Skeletal muscle cell (primary cell): ENCODE measurements around the gene SLC9A9.
"Not testable (repeated sequence)": the region's sequence is repeated elsewhere in the genome, so short reads cannot be mapped to it uniquely, and the experiment has no call there.

ENCODE experiments used
- DNase-seq: peaks from one replicate; pipeline ENCODE4 v3.0.0-alpha.2; 2010; ENCODE audit warnings: low read depth
- H3K4me3 ChIP-seq: 2 replicates; pipeline ENCODE4 v1.5.1; 2011; ENCODE audit warnings: low read depth, mild to moderate bottlenecking, control low read depth, low read length, moderate library complexity

The SLC9A9 gene

GRCh38 chr3:143847787-143848631, at the start of gene SLC9A9:
Gene SLC9A9 (minus strand): TSS chr3:143848468. CDS start chr3:143848322, 146 bp downstream.
- peak; percentile 48 for DNase-seq
- H3K4me3 ChIP-seq, result peak within 1 kb of the TSS; percentile 67

- no peak for DNase-seq
- H3K4me3 ChIP-seq, result no peak overlapping the region
These were observed 49.5 kb upstream of the SLC9A9 start for GRCh38 chr3:143897576-143898295.

GRCh38 chr3:143896486-143896885, 48.2 kb upstream of the SLC9A9 start:
- no peak for DNase-seq
- H3K4me3 ChIP-seq, result no peak overlapping the region

GRCh38 chr3:143895805-143896204, 47.5 kb upstream of the SLC9A9 start:
- H3K4me3 ChIP-seq, result no peak overlapping the region
- DNase-seq, result no peak

GRCh38 chr3:143888846-143889245, 40.6 kb upstream of the SLC9A9 start:
- no peak for DNase-seq
- H3K4me3 ChIP-seq, result no peak overlapping the region

GRCh38 chr3:143888166-143888565, 39.9 kb upstream of the SLC9A9 start:
- DNase-seq, result no peak
- no peak overlapping the region for H3K4me3 ChIP-seq

GRCh38 chr3:143885780-143886427, 37.6 kb upstream of the SLC9A9 start:
- DNase-seq, result no peak
- H3K4me3 ChIP-seq, result no peak overlapping the region

GRCh38 chr3:143884861-143885260, 36.6 kb upstream of the SLC9A9 start:
- DNase-seq, result no peak
- no peak overlapping the region for H3K4me3 ChIP-seq

- no peak for DNase-seq
- H3K4me3 ChIP-seq, result no peak overlapping the region
These were observed 34.9 kb upstream of the SLC9A9 start for GRCh38 chr3:143883151-143883550.

GRCh38 chr3:143881095-143881494, 32.8 kb upstream of the SLC9A9 start:
- no peak overlapping the region for H3K4me3 ChIP-seq
- no peak for DNase-seq

GRCh38 chr3:143875546-143875945, 27.3 kb upstream of the SLC9A9 start:
- no peak overlapping the region for H3K4me3 ChIP-seq
- no peak for DNase-seq

- DNase-seq, H3K4me3 ChIP-seq: not testable (repeated sequence)
These were observed 25.3 kb upstream of the SLC9A9 start for GRCh38 chr3:143873553-143873952.

- peak; percentile 41 for DNase-seq
- no peak overlapping the region for H3K4me3 ChIP-seq
These were observed 17.0 kb upstream of the SLC9A9 start for GRCh38 chr3:143865302-143865701.

GRCh38 chr3:143859465-143860203, 11.4 kb upstream of the SLC9A9 start:
- no peak for DNase-seq
- no peak overlapping the region for H3K4me3 ChIP-seq

- no peak for DNase-seq
- H3K4me3 ChIP-seq, result no peak overlapping the region
These were observed 8.1 kb upstream of the SLC9A9 start for GRCh38 chr3:143856252-143856970.

- no peak for DNase-seq
- no peak overlapping the region for H3K4me3 ChIP-seq
These were observed 6.9 kb upstream of the SLC9A9 start for GRCh38 chr3:143855183-143855582.

- H3K4me3 ChIP-seq, result no peak overlapping the region
- DNase-seq, result no peak
These were observed 3.2 kb upstream of the SLC9A9 start for GRCh38 chr3:143851331-143852017.

- H3K4me3 ChIP-seq, result no peak overlapping the region
- DNase-seq, result no peak
These were observed 2.6 kb upstream of the SLC9A9 start for GRCh38 chr3:143850877-143851276.
